Psoas muscle (tissue), 8 donors: ENCODE measurements around the gene ACSM2A. TPM values are rescaled to one million over a fixed set of nuclear protein-coding genes. Genes with fewer than 3 reads are reported as not detected.
"Not testable (repeated sequence)": the region's sequence is repeated elsewhere in the genome, so short reads cannot be mapped to it uniquely, and the experiment has no call there.

Experiments used
- ATAC-seq, 4 donors: fragments of 200-7000 bp; cut with Tn5 transposase; one replicate each; pipeline ENCODE4 v1.9.1; 2020; ENCODE audit warnings: moderate library complexity in 3 of 4, mild to moderate bottlenecking in 2 of 4
- DNase-seq, 2 donors: peaks; one replicate each; pipeline ENCODE4 v3.0.0-alpha.2; 2020
- H3K27ac ChIP-seq: fragments of 200-600 bp; one replicate; pipeline ENCODE4 v1.8.0; 2022
- H3K27me3 ChIP-seq, 3 donors: fragments of 200-600 bp in 1 of 3; one replicate each; pipeline versions ENCODE4 v1.6.1 to v1.8.0; 2013 to 2022; ENCODE audit warnings: low read length in 2 of 3, mild to moderate bottlenecking in 2 of 3, moderate library complexity in 1 of 3; ENCODE audit not compliant: insufficient read depth in 3 of 3
- H3K36me3 ChIP-seq, 2 donors: fragments of 200-600 bp in 1 of 2; one replicate each; pipeline versions ENCODE4 v1.6.1 to v1.8.0; 2013 to 2022; ENCODE audit warnings: low read depth in 1 of 2, mild to moderate bottlenecking in 1 of 2, moderate library complexity in 1 of 2; ENCODE audit not compliant: insufficient read depth in 1 of 2
- H3K4me1 ChIP-seq: fragments of 200-600 bp; one replicate; pipeline ENCODE4 v1.8.0; 2022
- H3K4me3 ChIP-seq: fragments of 200-600 bp; one replicate; pipeline ENCODE4 v1.8.0; 2022; ENCODE audit warnings: mild to moderate bottlenecking
- H3K9me3 ChIP-seq: fragments of 200-600 bp; one replicate; pipeline ENCODE4 v1.8.0; 2022
- CTCF ChIP-seq: fragments of 200-600 bp; IDR thresholded peaks from one replicate; pipeline ENCODE4 v1.8.0; 2022; ENCODE audit warnings: antibody characterized with exemption
- WGBS, 3 donors: extraction: QIAGEN DNeasy Blood & Tissue Kit; methylation state at CpG; one replicate each; pipeline versions ENCODE4 v1.1.6 to v1.1.7; 2013; 5-methylcytosine and 5-hydroxymethylcytosine counted together
- intact Hi-C, 2 donors: fragments of 100-400 bp; cut with DNase I; formaldehyde crosslinking; loops; one replicate each; pipeline versions ENCODE4 v1.11.0 to v1.14.2; 2022
- polyA plus RNA-seq, 3 donors: library from polyadenylated mRNA; stranded (reverse); fragments of 200-250 nt; gene quantifications; one replicate each; pipeline ENCODE4 v1.2.3, GENCODE V29; 2013
- total RNA-seq, 4 donors: library from RNA; stranded (reverse); fragmentation: NEBNext Ultra II Directional in 2 of 4; extraction: Animal tissue kit (Norgen Biotek cat#: 25700) in 2 of 4; gene quantifications; one replicate each; pipeline versions ENCODE4 v1.2.1 to v1.2.4, GENCODE V29; 2021 to 2023
- donor health status: healthy with polysubstance abuse.
- donor health status: DM: no; HTN: no; CAD: no; lungs with moderate emphysema.
- donor health status: Bipolar disorder and iron deficiency.
- donor health status: healthy.
- donor health status: DM: yes; HTN: yes; CAD: no.
- donor health status: DM: no; HTN: no; CAD: no.
- donor health status: DM: no; HTN: no; CAD: no.
- donor health status: DM: yes; HTN: yes; CAD: no.

The ACSM2A gene
- total and polyA plus RNA-seq, 7 donors, result 0.05 to 0.24 (median 0.12) TPM; not detected in 4

GRCh38 chr16:20411055-20411454 lies 40.3 kb upstream of the ACSM2A start:
- H3K9me3 ChIP-seq, result no peaks in the 10 kb centered on the region
- no peaks in the 10 kb centered on the region for H3K27me3 ChIP-seq
- WGBS, 3 donors, result 77 to 83% (median 83%) methylated on average over 2 of the region's 2 CpGs
- ATAC-seq (no peak), DNase-seq (no peak)
- no peaks in the 10 kb centered on the region for H3K36me3 ChIP-seq
- no peak overlapping the region for H3K27ac ChIP-seq
- intact Hi-C loops, result no loop called here
- no peak for TF ChIP-seq CTCF
- no peak overlapping the region for H3K4me3 ChIP-seq
- no peaks in the 10 kb centered on the region for H3K4me1 ChIP-seq

GRCh38 chr16:20415541-20415940 lies 35.8 kb upstream of the ACSM2A start:
- 65 to 71% (median 65%) methylated on average over 1 of the region's 1 CpG for WGBS, 3 donors
- TF ChIP-seq CTCF, result no peak
- ATAC-seq (no peak), DNase-seq (no peak)
- H3K9me3 ChIP-seq, result no peaks in the 10 kb centered on the region
- H3K36me3 ChIP-seq, result no peaks in the 10 kb centered on the region
- H3K27ac ChIP-seq, result no peak overlapping the region
- H3K4me1 ChIP-seq, result no peaks in the 10 kb centered on the region
- no peak overlapping the region for H3K4me3 ChIP-seq
- H3K27me3 ChIP-seq, result no peaks in the 10 kb centered on the region
- intact Hi-C loops, result no loop called here

- WGBS, 3 donors, result 73 to 84% (median 75%) methylated on average over 8 of the region's 8 CpGs
Observed at GRCh38 chr16:20419093-20419492, 32.2 kb upstream of the ACSM2A start.

GRCh38 chr16:20421748-20422147 lies 29.6 kb upstream of the ACSM2A start:
- H3K4me1 ChIP-seq, H3K4me3 ChIP-seq, H3K27ac ChIP-seq, ATAC-seq, H3K27me3 ChIP-seq, H3K36me3 ChIP-seq, intact Hi-C loops, H3K9me3 ChIP-seq, DNase-seq: not testable (repeated sequence)
- WGBS, 3 donors, result 21 to 49% (median 29%) methylated on average over 2 of the region's 2 CpGs

More at GRCh38 chr16:20419093-20419492, 32.2 kb upstream of the ACSM2A start:
- DNase-seq, H3K36me3 ChIP-seq, H3K27me3 ChIP-seq, H3K4me1 ChIP-seq, H3K4me3 ChIP-seq, H3K27ac ChIP-seq, ATAC-seq, intact Hi-C loops, H3K9me3 ChIP-seq: not testable (repeated sequence)

GRCh38 chr16:20423772-20424128 lies 27.6 kb upstream of the ACSM2A start:
- H3K27me3 ChIP-seq, H3K4me3 ChIP-seq, H3K4me1 ChIP-seq, H3K9me3 ChIP-seq, ATAC-seq, H3K27ac ChIP-seq, DNase-seq, intact Hi-C loops, H3K36me3 ChIP-seq: not testable (repeated sequence)
- 62 to 78% (median 71%) methylated on average over 5 of the region's 5 CpGs for WGBS, 3 donors

GRCh38 chr16:20424129-20424866 lies 27.0 kb upstream of the ACSM2A start:
- H3K27me3 ChIP-seq, result no peaks in the 10 kb centered on the region
- ATAC-seq (no peak), DNase-seq (no peak)
- H3K9me3 ChIP-seq, result no peaks in the 10 kb centered on the region
- H3K4me3 ChIP-seq, result no peak overlapping the region
- intact Hi-C loops, result no loop called here
- 75 to 85% (median 82%) methylated on average over 2 of the region's 2 CpGs for WGBS, 3 donors
- H3K27ac ChIP-seq, result no peak overlapping the region
- no peak for TF ChIP-seq CTCF
- no peaks in the 10 kb centered on the region for H3K4me1 ChIP-seq
- no peaks in the 10 kb centered on the region for H3K36me3 ChIP-seq

- not testable (repeated sequence) for H3K9me3 ChIP-seq
Observed at GRCh38 chr16:20427401-20427797, 23.9 kb upstream of the ACSM2A start.

GRCh38 chr16:20429499-20429898 lies 21.8 kb upstream of the ACSM2A start:
- H3K9me3 ChIP-seq, intact Hi-C loops, H3K27me3 ChIP-seq, DNase-seq, ATAC-seq, H3K4me3 ChIP-seq, H3K4me1 ChIP-seq, H3K36me3 ChIP-seq, H3K27ac ChIP-seq: not testable (repeated sequence)
- 76 to 86% (median 84%) methylated on average over 7 of the region's 7 CpGs for WGBS, 3 donors

More at GRCh38 chr16:20427401-20427797, 23.9 kb upstream of the ACSM2A start:
- H3K36me3 ChIP-seq, H3K27ac ChIP-seq, H3K27me3 ChIP-seq, ATAC-seq, intact Hi-C loops, H3K4me1 ChIP-seq, H3K4me3 ChIP-seq, DNase-seq: not testable (repeated sequence)
- WGBS, 3 donors, result 52 to 73% (median 71%) methylated on average over 2 of the region's 2 CpGs

- H3K27ac ChIP-seq, H3K9me3 ChIP-seq, DNase-seq, H3K4me1 ChIP-seq, ATAC-seq, H3K36me3 ChIP-seq, intact Hi-C loops, H3K4me3 ChIP-seq, H3K27me3 ChIP-seq: not testable (repeated sequence)
- WGBS, 3 donors, result 80 to 83% (median 82%) methylated on average over 1 of the region's 1 CpG
Observed at GRCh38 chr16:20430480-20430879, 20.8 kb upstream of the ACSM2A start.
